GM21737 (cell line): ENCODE data around the gene MSL3B.

ENCODE experiments used
- ATAC-seq: cut with Tn5 transposase; IDR thresholded peaks from one replicate; pipeline ENCODE4 v1.9.1; 2021; ENCODE audit warnings: mild to moderate bottlenecking, moderate library complexity; ENCODE audit not compliant: unreplicated experiment

Gene MSL3B

GRCh38 chr2:233818639-233819621 is 49.3 kb downstream of the MSL3B start:
- no peak for ATAC-seq

DNA sequence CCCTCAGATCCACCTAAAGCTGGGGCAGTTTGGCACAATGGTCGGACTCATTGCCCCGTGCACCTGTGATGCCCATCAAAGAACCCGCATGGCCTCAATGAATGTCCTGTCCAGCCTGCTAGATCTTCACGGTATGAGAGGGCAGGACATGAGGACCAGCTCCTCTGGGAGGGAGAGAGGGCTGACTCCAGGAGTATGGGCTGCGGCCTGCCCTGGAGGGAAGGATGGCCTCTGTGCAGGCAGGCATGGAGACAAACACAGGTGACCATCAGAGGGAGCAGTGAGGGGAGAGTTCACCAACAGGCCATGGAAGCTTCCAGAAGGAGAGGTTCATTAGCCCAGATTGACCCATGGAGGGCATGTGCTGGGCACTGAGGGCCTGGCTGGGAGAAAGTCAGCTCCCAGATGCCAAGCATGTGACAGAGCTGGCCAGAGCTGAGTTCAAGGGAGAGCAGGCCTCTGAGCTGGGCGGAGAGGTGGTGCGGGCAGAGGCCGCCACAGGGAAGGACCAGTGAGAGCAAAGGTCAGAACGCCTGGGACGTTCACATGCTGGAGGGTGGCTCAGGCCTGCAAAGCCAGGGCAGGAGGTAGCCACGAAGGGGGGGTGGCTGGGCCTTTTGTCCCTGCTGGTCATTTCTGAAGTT is 50.1 kb downstream of the MSL3B start:
- ATAC-seq, result no peak

- ATAC-seq, result no peak
Observed at GRCh38 chr2:233817361-233817911, 50.8 kb downstream of the MSL3B start.

GRCh38 chr2:233816771-233817170 is 51.4 kb downstream of the MSL3B start:
- ATAC-seq, result no peak

DNA sequence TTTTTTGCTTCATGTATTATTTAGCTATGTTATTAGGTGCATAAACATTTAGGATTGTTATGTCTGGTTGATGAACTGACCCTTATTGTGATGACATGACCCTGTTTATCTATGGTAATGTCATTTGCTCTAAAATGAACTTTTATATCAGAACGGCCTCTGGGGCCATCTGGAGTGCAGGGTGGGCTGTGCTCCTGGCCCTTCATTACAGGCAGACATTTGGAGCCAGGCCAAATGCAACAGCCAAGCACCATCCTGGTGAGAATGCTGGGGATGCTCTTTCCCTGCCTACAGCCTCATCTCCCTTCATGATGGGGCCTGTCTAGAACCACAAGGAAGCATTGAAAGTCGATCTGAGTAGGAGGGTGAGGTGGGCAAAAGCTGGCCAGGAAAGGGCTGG is 51.9 kb downstream of the MSL3B start:
- no peak for ATAC-seq

DNA sequence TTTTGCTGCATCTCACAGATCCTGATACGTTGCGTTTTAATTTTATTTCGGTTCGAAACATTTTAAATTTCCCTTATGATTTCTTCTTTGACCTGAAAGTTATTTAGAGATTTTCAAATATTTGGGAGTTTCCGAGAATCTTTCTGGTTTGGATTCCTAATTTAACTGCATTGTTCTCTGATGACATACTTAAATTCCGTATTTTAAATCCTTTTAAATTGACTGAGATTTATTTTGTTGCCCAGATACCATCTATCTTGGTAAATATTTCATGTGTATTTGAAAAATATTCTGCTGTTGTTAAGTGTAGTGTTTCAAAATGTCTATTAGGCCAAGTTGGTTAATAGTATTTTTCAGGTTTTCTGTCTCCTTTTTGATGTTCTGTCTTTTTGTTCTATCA is 52.3 kb downstream of the MSL3B start:
- ATAC-seq, result no peak
